HepG2 (cell line): ENCODE measurements around the gene KCTD19. TPM values are rescaled to one million over a fixed set of nuclear protein-coding genes. Genes with fewer than 3 reads are reported as not detected.

ENCODE experiments used
- ASH2L ChIP-seq: fragments of 300-600, 200-600 bp; sonication (generic); IDR thresholded peaks from 2 replicates; pipeline ENCODE4 v1.7.0; 2017; ENCODE audit warnings: low read depth, mild to moderate bottlenecking, moderate library complexity, mixed read lengths, low read length; ENCODE audit not compliant: insufficient read length
- ESRRA ChIP-seq: sonication (generic); formaldehyde crosslinking; IDR thresholded peaks from 2 replicates; pipeline ENCODE4 v1.5.1; 2020; ENCODE audit warnings: mild to moderate bottlenecking, low read depth, missing genetic modification reagents
- FOXK2 ChIP-seq: fragments of 450-650 bp; IDR thresholded peaks from 2 replicates; pipeline ENCODE4 v1.6.1; 2016
- HNRNPK ChIP-seq: fragments of 200-400 bp; formaldehyde crosslinking; IDR thresholded peaks from 2 replicates; pipeline ENCODE4 v1.6.1; 2018; ENCODE audit warnings: low read length, low read depth, moderate library complexity, mild to moderate bottlenecking; ENCODE audit not compliant: poor library complexity, severe bottlenecking
- IKZF1 ChIP-seq: fragments of 450-650 bp; IDR thresholded peaks from 2 replicates; pipeline ENCODE4 v1.7.1; 2016
- KLF15 ChIP-seq: sonication (generic); formaldehyde crosslinking; IDR thresholded peaks from 2 replicates; pipeline ENCODE4 v1.8.1; 2023; ENCODE audit warnings: borderline replicate concordance, mild to moderate bottlenecking, inconsistent platforms, missing genetic modification reagents, mixed read lengths
- MED8 ChIP-seq: sonication (generic); formaldehyde crosslinking; IDR thresholded peaks from 2 replicates; pipeline ENCODE4 v1.8.1; 2023; ENCODE audit warnings: mild to moderate bottlenecking, missing genetic modification reagents; ENCODE audit not compliant: insufficient replicate concordance
- MYC ChIP-seq: sonication (generic); formaldehyde crosslinking; IDR thresholded peaks from 2 replicates; pipeline ENCODE4 v1.9.0; 2021; ENCODE audit warnings: missing genetic modification reagents, borderline replicate concordance
- PAWR ChIP-seq: sonication (generic); formaldehyde crosslinking; IDR thresholded peaks from 2 replicates; pipeline ENCODE4 v1.4.0; 2020; ENCODE audit warnings: missing genetic modification reagents, mild to moderate bottlenecking, borderline replicate concordance
- RFXAP ChIP-seq: sonication (generic); formaldehyde crosslinking; IDR thresholded peaks from 2 replicates; pipeline ENCODE4 v1.4.0; 2020; ENCODE audit warnings: missing genetic modification reagents, borderline replicate concordance
- SCMH1 ChIP-seq: sonication (generic); formaldehyde crosslinking; IDR thresholded peaks from 2 replicates; pipeline ENCODE4 v1.9.0; 2021; ENCODE audit warnings: missing genetic modification reagents, mild to moderate bottlenecking, borderline replicate concordance
- TFDP1 ChIP-seq: IDR thresholded peaks from 2 replicates; pipeline ENCODE4 v1.6.1; 2016; ENCODE audit warnings: missing compliant biosample characterization, missing genetic modification reagents, borderline replicate concordance
- ZNF136 ChIP-seq: sonication (generic); formaldehyde crosslinking; IDR thresholded peaks from 2 replicates; pipeline ENCODE4 v1.8.1; 2022; ENCODE audit warnings: low read depth, mild to moderate bottlenecking, moderate library complexity, missing genetic modification reagents
- ZNF235 ChIP-seq: sonication (generic); formaldehyde crosslinking; IDR thresholded peaks from 2 replicates; pipeline ENCODE4 v1.8.1; 2023; ENCODE audit warnings: mild to moderate bottlenecking, missing genetic modification reagents, borderline replicate concordance
- ZNF318 ChIP-seq: sonication (generic); formaldehyde crosslinking; IDR thresholded peaks from 2 replicates; pipeline ENCODE4 v1.4.0; 2020; ENCODE audit warnings: mild to moderate bottlenecking, missing genetic modification reagents
- ZNF326 ChIP-seq: sonication (generic); formaldehyde crosslinking; IDR thresholded peaks from 2 replicates; pipeline ENCODE4 v1.4.0; 2020; ENCODE audit warnings: missing genetic modification reagents, borderline replicate concordance
- ZNF468 ChIP-seq: sonication (generic); formaldehyde crosslinking; IDR thresholded peaks from 2 replicates; pipeline ENCODE4 v1.8.0; 2022; ENCODE audit warnings: mild to moderate bottlenecking, moderate library complexity, missing genetic modification reagents
- ZNF572 ChIP-seq: sonication (generic); formaldehyde crosslinking; IDR thresholded peaks from 2 replicates; pipeline ENCODE4 v1.5.1; 2020; ENCODE audit warnings: mild to moderate bottlenecking, missing genetic modification reagents
- ZNF768 ChIP-seq: sonication (generic); formaldehyde crosslinking; IDR thresholded peaks from 2 replicates; pipeline ENCODE4 v1.4.0; 2020; ENCODE audit warnings: missing genetic modification reagents
- polyA plus RNA-seq, 8 experiments: library from polyadenylated mRNA; depleted of rRNA in 3 of 8; stranded (reverse) in 7 of 8; unstranded in 1 of 8; fragments of >200 nt; fragmentation: Illumina TruSeq in 4 of 8; extraction: Trizol in 4 of 8; gene quantifications; 2 replicates each; pipeline versions ENCODE4 v1.2.1 to v1.2.3, GENCODE V29; 2011 to 2016; ENCODE audit warnings: low read depth in 4 of 8, missing spikeins in 1 of 8, mixed read lengths in 1 of 8; ENCODE audit not compliant: insufficient read depth in 1 of 8
- total RNA-seq, 5 experiments: library from RNA; depleted of rRNA; stranded (reverse); fragments of >200 nt; fragmentation: Illumina TruSeq; extraction: Trizol; gene quantifications; 2 replicates each; pipeline ENCODE4 v1.2.3, GENCODE V29; 2016; ENCODE audit warnings: low read depth in 1 of 5

Gene KCTD19
- total and polyA plus RNA-seq, 2 of the 13 experiments (the other 11 are each of a cell fraction or from before 2014, with no cell fraction given): not detected

- TF ChIP-seq ZNF136 (no peak), ZNF235 (CRISPR knock-in tag) (no peak), MED8 (no peak), ZNF326 (CRISPR knock-in tag) (no peak), PAWR (CRISPR knock-in tag) (no peak), IKZF1 (no peak), ZNF318 (CRISPR knock-in tag) (no peak), RFXAP (CRISPR knock-in tag) (peak; percentile 86), ZNF468 (no peak), HNRNPK (peak; percentile 48), ESRRA (CRISPR knock-in tag) (peak; percentile 48; the same call in 1 of the 2 replicates), KLF15 (CRISPR knock-in tag) (0 out of 2 replicates have a peak, but pooled peaks have one; percentile 40), FOXK2 (no peak), ZNF768 (CRISPR knock-in tag) (no peak; the same call in 1 of the 2 replicates), MYC (CRISPR knock-in tag) (0 out of 2 replicates have a peak, but pooled peaks have one; percentile 62), ASH2L (no peak), ZNF572 (CRISPR knock-in tag) (no peak), SCMH1 (CRISPR knock-in tag) (no peak), TFDP1 (peak; percentile 73; the same call in 1 of the 2 replicates)
These were observed 78.0 kb downstream of the KCTD19 start, which contains the start of gene SLC9A5 (continued) for GRCh38 chr16:67248401-67249177.
